Measurements from ENCODE around the gene C10orf143.

Gene C10orf143

DNA sequence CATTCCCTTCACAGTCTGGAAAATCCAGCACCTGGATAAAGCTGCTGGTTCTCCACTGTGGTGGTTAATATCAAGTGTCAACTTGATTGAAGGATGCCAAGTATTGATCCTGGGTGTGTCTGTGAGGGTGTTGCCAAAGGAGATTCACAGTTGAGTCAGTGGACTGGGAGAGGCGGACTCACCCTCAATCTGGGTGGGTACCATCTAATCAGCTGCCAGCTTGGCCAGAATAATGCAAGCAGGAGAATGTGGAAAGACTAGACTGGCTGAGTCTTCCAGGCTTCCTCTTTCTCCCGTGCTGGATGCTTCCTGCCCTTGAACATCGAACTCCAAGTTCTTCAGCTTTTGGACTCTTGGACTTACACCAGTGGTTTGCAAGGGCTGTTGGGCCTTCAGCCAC, 48.4 kb downstream of the C10orf143 start:
- TF ChIP-seq, protein P1, sequence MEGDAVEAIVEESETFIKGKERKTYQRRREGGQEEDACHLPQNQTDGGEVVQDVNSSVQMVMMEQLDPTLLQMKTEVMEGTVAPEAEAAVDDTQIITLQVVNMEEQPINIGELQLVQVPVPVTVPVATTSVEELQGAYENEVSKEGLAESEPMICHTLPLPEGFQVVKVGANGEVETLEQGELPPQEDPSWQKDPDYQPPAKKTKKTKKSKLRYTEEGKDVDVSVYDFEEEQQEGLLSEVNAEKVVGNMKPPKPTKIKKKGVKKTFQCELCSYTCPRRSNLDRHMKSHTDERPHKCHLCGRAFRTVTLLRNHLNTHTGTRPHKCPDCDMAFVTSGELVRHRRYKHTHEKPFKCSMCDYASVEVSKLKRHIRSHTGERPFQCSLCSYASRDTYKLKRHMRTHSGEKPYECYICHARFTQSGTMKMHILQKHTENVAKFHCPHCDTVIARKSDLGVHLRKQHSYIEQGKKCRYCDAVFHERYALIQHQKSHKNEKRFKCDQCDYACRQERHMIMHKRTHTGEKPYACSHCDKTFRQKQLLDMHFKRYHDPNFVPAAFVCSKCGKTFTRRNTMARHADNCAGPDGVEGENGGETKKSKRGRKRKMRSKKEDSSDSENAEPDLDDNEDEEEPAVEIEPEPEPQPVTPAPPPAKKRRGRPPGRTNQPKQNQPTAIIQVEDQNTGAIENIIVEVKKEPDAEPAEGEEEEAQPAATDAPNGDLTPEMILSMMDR (IDR thresholded peaks at IDR 0.05; ENCODE audit: low read depth, low read length, missing control alignments), result no peak
- no peak overlapping the region for H3K4me3 ChIP-seq (replicated peaks; ENCODE audit: low read depth, low read length)
- no peak for DNase-seq (ENCODE audit: extremely low read depth, low read depth)

DNA sequence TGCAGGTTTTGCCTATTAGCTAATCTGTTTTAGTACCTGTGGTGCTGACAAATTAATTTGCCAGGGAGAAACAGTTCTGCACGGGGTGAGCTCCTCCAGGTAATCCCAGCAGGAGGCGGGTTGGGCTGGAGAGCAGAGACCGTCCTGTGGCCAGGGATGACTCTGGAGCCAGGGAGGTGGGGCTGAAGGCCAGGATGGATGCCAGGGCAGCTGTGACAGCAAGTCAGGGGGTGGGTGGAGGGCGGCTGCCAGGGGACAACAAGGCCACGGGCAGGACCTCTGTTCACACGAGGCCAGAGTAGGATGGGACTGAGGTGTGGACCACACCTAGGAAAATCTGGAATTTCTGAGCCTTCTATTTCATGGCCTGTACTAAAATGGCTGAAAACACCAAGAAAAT, 48.9 kb downstream of the C10orf143 start:
- DNase-seq (ENCODE audit: extremely low read depth, low read depth), result no peak
- TF ChIP-seq, protein P1 (IDR thresholded peaks at IDR 0.05; ENCODE audit: low read depth, low read length, missing control alignments), result no peak
- H3K4me3 ChIP-seq (replicated peaks; ENCODE audit: low read depth, low read length), result no peak overlapping the region

DNA sequence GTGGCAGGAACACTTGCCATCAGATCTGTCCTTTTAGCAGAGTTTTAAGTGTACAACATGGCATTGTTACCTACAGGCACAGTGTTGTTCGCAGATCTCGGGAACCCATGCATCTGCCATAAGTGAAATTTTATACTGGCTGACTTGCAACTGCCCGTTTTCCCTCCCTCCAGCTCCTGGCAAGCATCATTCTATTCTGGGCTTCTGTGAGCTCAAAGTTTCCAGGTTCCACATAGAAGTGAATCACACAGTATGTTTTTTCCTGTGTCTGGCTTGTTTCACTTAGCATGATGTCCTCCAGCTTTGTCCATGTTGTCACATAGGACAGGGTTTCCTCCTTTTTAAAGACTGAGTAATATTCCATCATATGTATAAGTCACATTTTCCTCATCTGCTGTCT, 56.6 kb downstream of the C10orf143 start:
- TF ChIP-seq, protein P1 (IDR thresholded peaks at IDR 0.05; ENCODE audit: low read depth, low read length, missing control alignments), result no peak
- no peak overlapping the region for H3K4me3 ChIP-seq (replicated peaks; ENCODE audit: low read depth, low read length)
- no peak for DNase-seq (ENCODE audit: extremely low read depth, low read depth)

DNA sequence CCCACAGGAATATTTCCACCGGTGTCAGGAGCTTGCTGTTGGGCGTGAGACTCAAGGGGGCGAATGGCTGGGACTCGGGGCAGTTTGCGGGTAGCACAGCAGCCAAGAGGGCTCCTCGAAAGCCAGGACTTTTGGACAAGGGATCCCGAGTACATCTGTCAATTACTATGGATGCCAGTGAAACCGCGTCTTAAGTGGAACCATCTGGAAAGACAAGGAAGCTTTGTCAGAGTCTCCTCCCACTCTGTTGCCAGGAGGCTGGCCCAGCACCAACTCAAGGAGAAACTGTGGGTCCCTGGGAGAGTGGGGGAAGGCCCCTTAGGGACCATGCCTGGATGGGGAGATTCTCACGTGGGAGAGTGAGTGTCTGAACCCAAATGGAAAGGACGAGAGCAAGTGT, 57.1 kb downstream of the C10orf143 start:
- DNase-seq (ENCODE audit: extremely low read depth, low read depth), result peak; percentile 7
- TF ChIP-seq, protein P1 (IDR thresholded peaks at IDR 0.05; ENCODE audit: low read depth, low read length, missing control alignments), result no peak
- no peak overlapping the region for H3K4me3 ChIP-seq (replicated peaks; ENCODE audit: low read depth, low read length)

DNA sequence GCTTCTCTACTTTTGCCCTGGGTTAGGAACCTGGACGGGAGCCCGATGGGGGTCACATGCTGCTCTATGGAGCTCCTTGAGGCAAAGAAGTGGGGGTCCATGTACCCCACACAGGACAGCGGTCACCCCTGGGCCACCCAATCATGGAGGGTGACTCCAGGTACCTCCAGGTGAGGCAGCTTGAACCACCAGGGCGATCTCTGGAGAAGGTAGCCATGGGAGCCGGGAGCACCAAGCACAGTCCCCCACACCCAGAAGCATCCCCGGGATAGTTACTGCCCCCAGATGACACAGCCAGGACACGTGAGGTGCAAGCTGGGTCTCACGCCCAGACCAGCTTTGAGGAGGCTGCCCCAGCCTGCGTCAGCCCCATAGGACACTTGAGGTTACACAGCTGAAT, 58.4 kb downstream of the C10orf143 start:
- TF ChIP-seq, protein P1 (IDR thresholded peaks at IDR 0.05; ENCODE audit: low read depth, low read length, missing control alignments), result no peak
- no peak for DNase-seq (ENCODE audit: extremely low read depth, low read depth)

DNA sequence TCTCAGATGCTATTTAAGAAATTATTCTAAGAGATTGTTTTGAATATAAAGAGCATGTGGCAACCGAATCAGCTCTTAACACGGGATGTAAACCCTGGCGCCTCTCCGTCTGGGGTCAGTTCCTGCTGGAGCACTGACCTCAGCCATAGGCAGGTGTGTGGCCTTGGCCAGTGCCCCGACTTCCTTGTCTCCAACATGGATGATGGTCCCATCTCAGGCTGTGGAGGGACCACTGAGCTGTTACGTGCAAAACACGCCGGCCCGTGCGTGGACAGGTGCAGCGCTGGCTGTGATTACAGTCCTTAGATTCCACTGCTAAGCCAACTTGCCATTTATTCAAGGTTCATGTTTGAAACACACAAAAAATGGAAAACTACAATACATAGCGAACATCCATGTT, 59.9 kb downstream of the C10orf143 start:
- TF ChIP-seq, protein P1 (IDR thresholded peaks at IDR 0.05; ENCODE audit: low read depth, low read length, missing control alignments), result no peak
- DNase-seq (ENCODE audit: extremely low read depth, low read depth), result no peak
- no peak overlapping the region for H3K4me3 ChIP-seq (replicated peaks; ENCODE audit: low read depth, low read length)

More for the DNA sequence above, 58.4 kb downstream of the C10orf143 start:
- H3K4me3 ChIP-seq (replicated peaks; ENCODE audit: low read depth, low read length), result no peak overlapping the region

DNA sequence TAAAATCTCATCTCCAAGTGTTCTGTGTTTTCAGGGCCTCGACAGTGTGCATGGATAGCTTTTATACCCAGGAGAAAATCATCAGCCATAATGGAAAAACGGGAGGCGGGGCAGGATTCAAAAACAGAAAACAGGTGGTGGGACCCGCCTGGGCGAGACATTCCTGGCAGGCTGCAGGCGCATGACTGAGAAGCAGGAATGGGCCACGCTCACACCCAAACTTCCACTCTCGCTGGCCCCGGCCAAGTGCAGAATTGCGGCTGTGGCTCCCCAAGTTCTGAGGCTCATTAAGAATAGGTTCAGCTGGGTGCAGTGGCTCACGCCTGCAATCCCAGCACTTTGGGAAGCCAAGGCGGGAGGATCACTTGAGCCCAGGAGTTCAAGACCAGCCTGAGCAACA, 60.6 kb downstream of the C10orf143 start:
- TF ChIP-seq, protein P1 (IDR thresholded peaks at IDR 0.05; ENCODE audit: low read depth, low read length, missing control alignments), result no peak
- DNase-seq (ENCODE audit: extremely low read depth, low read depth), result no peak

More for the DNA sequence above, 60.6 kb downstream of the C10orf143 start:
- H3K4me3 ChIP-seq (replicated peaks; ENCODE audit: low read depth, low read length), result no peak overlapping the region
